ENCODE data around the gene LRRC70.
A peak's percentile ranks its signal among the peaks of the same experiment; 100 is the strongest.

The LRRC70 gene

DNA sequence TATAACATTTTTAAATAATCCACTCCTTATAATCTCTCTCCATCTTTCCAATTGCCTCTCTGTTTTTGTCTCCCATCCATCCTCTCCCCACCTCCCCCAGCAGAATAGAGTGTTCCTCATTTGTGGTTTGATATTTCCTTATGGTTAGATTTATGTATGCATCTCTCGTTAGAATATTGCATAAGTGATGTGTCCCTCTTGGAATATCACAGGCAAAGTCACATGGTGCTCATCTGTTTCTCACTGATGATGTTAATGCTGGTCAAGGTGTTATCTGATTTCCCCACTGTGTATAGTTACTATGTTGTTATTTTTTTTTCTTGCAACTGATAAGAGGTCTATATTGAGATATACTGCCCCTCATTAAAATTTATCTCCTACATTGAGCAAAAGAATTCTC is 3.1 kb upstream of the LRRC70 start:
- no peak for DNase-seq (ENCODE audit: low read depth)

DNA sequence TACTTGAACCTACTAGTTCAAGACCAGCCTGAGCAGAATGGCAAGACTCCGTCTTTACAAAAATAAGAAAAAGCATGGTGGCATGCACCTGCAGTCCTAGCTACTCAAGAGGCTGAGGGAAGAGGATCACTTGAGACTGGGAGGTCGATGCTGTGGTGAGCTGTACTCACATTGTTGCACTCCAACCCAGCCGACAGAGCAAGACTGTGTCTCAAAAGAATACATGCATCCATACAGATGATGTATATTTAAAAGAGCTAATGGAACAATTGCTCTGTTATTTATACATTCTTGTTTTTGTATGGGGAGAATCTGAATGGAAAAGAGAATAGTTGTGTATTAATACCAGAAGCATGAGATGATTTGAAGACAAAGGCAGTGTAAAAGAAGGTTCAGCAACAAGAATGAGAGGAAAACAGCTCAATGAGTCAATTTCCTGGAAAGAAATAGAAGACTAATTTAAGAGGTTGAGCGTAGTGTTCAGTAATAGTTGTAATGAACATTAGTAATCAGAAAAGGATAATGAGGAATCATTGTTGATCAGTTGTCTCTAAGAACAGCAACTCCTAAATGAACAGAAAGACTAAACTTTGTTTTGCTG is 1.9 kb upstream of the LRRC70 start:
- no peak for DNase-seq (ENCODE audit: low read depth)

DNA sequence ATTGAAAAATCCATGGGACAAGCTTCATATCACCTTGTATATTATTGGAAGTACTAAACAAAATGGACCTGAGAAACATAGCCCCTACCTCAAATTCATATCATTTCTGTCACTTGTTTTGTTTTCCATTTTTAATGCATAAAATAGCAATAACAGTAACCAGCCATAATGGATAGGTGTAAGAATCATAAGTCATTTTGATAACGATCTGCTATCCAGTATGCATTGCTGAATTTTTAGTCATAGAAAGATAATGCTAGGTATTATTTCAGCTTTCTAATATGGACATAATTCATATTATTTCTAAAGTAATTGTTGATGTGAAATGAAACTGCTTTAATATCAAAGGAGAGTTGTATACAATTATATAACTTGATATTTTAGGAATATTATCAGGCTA is 1.1 kb upstream of the LRRC70 start:
- no peak for DNase-seq (ENCODE audit: low read depth)

- no peak for DNase-seq (ENCODE audit: low read depth)
Observed at GRCh38 chr5:62579761-62580160, 1.1 kb downstream of the LRRC70 start.

DNA sequence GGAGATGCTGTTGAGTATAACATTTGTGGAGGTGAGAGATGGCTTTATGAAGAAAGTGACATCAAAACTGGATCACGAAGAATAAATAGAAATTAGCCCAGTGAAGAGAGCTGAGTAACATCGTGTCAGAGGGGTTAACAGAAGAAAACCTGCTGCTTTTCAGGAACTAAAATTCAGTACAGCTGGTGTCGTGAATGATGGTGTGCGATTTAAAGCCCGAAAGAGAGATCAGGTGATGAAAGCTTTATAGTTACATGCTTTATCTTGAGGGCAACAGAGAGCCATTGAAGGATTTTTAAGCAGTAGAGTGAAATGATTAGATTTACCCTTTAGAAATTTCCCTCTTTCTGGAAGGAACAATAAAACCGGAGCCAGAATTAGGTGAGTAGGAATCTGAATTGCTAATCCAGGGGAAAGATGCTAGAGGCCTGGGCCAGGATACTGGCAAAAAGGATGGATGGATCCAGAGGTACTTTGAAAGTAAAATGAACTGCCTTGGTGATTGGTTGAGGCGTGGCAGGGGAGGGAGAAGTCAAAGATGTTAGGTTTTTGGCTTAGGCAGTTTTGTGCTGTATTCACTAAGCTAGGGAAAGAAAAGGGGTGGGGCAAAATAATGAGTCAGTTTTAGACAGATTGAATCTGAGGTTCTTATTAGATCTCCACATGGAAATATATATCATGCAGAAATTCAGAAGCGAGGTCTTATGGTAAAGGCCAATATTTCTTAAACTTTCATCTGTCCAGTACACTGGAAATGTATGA is 3.4 kb downstream of the LRRC70 start:
- no peak for DNase-seq (ENCODE audit: low read depth)

DNA sequence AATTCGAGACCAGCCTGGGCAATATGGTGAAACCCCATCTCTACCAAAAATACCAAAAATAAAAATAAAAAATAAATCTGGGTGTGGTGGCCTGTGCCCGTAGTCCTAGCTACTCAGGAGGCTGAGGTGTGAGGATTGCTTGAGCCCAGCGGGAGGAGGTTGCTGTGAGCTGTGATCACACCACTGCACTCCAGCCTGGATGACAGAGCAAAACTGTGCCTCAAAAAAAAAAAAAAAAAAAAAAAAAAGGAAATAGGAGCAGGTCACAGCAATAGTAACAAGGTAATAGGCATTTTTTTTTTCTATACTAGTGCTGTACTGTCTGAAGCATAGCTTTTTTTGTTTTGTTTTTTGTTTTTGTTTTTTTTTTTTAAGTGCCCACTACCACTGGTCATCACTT is 5.8 kb downstream of the LRRC70 start:
- no peak for DNase-seq (ENCODE audit: low read depth)

DNA sequence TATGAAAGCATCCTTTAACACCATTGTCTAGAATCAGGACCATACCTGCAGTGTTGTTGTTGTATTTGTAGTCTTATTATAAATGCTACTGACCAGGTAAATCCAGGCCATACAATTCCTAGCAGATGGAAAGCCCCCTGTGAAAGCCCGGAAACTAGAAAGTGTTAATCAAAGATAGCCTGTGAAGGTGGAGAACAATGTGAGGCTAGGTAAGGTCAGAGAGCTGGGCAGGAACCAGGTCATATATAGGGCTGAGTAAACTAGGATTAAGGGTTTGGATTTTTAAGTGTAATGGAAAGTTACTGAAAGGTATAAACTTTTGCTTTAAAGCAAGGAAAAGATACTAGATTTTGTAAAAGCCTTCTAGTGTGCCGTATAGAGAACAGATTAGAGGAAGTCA is 6.7 kb downstream of the LRRC70 start:
- no peak for DNase-seq (ENCODE audit: low read depth)

DNA sequence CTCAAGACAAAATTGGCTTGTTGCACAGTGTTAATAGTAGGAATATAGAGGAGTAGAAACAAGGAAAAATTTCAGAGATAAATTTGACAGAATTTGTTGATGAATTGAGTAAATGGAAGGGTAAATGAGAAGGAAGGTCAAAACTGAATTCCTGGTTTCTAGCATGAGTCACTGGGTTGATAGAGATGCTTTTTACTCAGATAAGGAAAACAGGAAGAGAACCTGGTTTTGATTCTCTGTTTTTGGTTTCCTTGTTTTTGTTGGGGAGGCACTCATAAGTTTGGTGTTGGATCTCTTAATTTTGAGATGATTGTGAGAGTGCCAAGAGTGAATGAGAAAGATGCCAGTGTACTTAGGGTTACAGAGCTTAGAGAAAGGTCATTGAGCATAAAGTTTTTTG is 7.1 kb downstream of the LRRC70 start:
- DNase-seq (ENCODE audit: low read depth), result peak; percentile 20

DNA sequence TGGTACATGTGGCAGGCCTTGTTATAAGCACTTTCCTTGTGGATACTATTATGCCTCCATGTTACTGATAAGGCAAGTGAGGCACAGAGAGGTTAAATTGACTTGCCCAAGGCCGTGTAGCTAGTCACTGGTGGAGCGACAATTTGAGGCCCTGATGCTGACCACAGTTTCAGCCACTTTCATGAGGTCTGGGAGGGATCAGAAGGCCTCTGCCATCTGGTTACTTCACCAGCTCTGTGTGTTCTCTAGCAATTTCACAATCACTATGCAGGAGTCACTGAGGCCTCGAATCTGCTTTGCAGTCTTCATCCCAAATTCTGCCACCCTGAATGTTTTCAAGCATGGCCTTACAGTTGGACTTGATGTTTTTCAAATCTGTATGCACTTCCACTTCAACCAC is 9.1 kb downstream of the LRRC70 start:
- DNase-seq (ENCODE audit: low read depth), result peak; percentile 7

DNA sequence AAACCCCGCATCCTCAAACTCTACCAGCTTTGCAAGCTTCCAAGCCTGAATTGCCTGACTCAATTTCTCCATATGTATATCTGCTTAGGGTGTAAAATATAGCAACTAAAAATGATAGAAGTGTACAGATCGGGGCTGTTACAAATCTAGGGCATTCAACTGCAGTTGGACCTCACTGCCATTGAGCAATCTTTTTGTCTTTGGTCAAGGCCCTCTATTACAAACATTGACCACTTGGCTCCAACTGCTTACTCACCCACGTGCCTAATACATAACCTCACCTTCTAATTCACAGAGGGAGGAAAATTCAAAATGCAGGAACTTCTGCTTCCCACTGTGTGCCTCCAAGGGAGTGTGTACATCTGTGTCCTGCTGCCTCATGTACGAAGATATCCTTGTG is 10.0 kb downstream of the LRRC70 start:
- DNase-seq (ENCODE audit: low read depth), result no peak

GRCh38 chr5:62589504-62589903 is 10.9 kb downstream of the LRRC70 start:
- no peak for DNase-seq (ENCODE audit: low read depth)

- DNase-seq (ENCODE audit: low read depth), result no peak
Observed at GRCh38 chr5:62590387-62590786, 11.8 kb downstream of the LRRC70 start.

DNA sequence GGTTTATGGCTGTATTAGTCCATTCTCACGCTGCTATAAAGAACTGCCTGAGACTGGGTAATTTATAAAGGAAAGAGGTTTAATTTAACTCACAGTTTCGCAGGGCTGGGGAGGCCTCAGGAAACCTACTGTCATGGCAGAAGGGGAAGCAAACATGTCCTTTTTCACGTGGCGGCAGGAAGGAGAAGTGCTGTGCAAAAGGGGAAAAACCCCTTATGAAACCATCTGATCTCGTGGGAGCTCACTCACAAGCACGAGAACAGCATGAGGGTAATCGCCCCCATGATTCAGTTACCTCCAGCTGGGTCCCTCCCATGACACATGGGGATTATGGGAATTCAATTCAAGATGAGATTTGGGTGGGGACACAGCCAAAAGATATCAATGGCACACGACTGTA is 13.9 kb downstream of the LRRC70 start:
- DNase-seq (ENCODE audit: low read depth), result no peak

DNA sequence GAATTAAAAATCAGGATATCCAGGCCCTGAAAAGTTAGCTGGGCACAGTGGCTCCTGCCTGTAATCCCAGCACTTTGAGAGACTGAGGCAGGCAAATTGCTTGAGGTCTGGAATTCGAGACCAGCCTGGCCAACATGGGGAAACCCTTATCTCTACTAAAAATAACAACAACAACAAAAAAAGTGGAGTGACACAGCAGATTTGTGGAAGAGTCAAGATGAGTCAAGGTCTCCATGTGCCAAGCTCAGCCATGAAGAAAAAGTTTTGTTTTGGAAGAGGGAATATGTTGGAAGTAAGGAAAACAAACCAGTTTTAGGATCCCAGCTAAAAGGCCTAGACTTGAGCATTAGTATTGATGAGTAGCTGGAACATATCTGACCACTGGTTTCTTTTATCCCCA is 14.7 kb downstream of the LRRC70 start:
- peak; percentile 54 for DNase-seq (ENCODE audit: low read depth)

GRCh38 chr5:62594364-62594984 is 15.9 kb downstream of the LRRC70 start:
- no peak for DNase-seq (ENCODE audit: low read depth)

- peak; percentile 83 for DNase-seq (ENCODE audit: low read depth)
Observed at GRCh38 chr5:62596096-62596495, 17.5 kb downstream of the LRRC70 start.

DNA sequence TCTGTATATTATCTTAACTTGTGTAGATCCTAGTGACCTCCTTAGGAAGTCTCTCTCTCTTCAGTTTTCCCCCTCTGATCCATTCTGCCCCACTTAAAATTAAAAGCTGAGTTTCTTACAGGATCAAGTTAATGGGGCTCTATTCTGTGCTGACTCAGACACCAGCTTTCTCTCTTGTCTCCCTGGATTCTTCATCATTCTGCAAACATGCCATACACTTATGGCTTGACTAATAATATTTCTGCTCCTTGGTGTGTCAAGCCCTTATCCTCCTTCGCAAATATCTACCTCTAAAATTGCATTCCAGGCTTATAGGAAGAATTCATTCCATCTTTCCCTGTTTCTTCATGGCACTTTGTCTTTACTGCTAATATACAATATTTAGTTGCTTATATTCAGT is 18.1 kb downstream of the LRRC70 start:
- peak; percentile 49 for DNase-seq (ENCODE audit: low read depth)

DNA sequence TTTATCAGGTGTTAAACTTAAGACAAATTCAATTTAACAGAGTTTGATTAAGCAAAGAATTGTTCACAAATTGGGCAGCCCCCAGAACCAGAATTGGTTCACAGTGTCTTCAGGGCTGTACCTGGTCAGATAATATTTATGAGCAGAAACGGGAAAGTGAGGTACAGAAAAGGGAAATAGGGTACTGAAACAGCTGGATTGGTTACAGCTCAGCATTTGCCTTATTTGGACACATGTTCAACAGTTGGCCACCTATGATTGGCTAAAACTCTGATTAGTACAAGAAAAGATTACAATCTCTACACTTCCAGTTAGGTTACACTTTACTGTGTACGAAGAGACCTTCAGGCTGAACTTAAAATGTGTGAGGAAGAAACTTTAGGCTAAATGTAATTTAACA is 18.7 kb downstream of the LRRC70 start:
- DNase-seq (ENCODE audit: low read depth), result no peak

DNA sequence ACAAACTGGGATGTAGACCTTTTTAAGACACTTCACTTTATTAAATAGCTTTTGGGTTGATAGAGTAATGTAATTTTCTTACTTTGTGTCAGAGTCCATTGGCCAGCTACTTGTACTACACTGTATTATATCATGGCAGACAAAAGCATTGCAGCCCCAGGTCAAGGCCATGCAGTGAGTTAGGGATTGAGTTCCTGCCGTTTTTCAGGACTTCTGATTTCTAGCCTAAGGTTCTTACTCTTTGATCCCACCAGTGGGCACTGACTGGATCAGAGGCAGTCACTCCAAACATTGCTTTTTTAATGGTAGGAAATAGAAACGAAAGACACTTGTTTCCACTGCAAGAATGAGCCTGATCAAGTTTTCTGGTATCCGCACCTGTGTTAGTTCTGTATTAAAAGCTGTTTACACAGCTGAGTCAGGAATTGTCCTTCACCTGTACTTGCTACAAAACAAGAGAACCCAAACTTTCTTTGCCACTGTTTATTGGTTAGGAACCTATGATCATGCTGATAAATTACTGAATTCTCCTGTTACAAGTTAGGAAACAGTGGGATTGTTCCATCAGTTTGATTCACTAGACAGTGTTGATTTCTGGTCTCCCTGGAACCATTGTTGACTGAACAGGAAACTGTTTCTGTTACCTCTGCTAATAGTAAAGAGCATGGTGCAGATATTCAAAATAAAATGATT is 22.1 kb downstream of the LRRC70 start:
- no peak for DNase-seq (ENCODE audit: low read depth)

DNA sequence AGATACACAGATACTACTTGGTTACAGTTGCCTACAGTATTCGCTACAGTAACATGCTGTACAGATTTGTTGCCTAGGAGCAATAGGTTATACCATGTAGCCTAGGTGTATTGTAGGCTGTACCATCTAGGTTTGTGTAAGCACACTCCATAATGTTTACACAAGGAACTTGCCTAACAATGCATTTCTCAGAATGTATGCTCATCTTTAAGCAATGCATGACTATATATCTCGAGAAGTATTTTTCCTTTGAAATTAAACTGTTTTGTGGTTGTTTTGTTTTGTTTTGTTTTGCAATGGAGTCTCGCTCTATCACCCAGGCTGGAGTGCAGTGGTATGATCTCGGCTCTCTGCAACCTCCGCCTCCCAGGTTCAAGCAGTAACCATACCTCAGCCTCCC is 25.3 kb downstream of the LRRC70 start:
- no peak for DNase-seq (ENCODE audit: low read depth)

- no peak for DNase-seq (ENCODE audit: low read depth)
Observed at GRCh38 chr5:62605638-62606037, 27.0 kb downstream of the LRRC70 start.

DNA sequence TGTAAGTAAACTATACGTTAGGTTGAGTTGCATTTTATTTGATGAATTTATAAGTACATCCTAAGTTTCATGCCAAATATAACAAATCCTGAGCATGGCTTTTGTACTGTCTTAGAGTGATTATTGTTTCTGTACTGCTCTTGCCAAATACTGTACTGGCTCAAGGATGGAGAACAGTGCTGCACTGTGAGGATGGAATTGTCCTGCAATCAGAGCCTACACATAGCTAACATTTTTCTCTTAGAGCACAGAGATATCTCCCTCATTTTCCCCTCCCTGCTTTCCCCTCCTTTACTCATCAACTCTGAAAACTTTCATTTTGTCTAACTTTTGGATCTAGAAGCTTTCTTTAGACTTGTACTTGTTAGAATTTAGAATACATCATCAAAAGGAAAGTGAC is 28.3 kb downstream of the LRRC70 start:
- peak; percentile 54 for DNase-seq (ENCODE audit: low read depth)

DNA sequence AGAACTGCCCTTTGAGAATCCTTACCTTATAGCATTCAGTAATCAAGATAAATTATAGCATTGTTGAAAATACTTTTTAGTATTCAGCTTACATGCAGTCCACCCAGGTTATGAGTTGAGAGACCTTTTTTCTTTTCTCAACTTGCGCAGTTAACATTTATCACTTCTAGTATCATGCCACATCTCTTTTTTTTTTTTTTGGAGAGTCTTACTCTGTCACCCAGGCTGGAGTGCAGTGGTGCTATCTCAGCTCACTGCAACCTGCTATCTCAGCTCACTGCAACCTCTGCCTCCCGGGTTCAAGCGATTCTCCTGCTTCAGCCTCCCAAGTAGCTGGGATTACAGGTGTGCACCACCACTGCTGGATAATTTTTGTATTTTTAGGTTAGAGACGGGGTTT is 29.0 kb downstream of the LRRC70 start:
- no peak for DNase-seq (ENCODE audit: low read depth)

All from EH (cell line).